ENCODE results near the gene MT1A. TPM values are rescaled to one million over a fixed set of nuclear protein-coding genes. Genes with fewer than 3 reads are reported as not detected.

MT1A gene
- total RNA-seq, 1 donor from 2014 or later, result 62.4 TPM

DNA sequence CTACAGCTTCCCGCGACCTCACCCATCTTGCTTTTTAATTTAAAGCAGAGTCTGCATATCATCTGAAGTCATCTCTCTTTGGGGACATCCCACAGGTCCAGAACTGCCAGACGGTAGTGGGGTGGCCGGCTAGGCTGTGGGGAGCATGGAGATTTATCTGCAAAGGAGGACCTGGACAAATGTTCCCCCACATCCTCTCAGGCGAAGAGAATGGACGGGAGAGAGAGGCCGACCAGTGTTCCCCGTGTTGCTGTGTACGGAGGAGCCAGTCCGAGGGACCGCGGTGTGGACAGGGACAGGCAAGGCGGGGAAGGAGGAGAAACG lies 6.7 kb upstream of the MT1A start:
- no peak for DNase-seq (ENCODE audit: low read depth)
- H3K4me3 ChIP-seq (ENCODE audit: low read depth, low read length), result peak overlapping the region; percentile 60

DNA sequence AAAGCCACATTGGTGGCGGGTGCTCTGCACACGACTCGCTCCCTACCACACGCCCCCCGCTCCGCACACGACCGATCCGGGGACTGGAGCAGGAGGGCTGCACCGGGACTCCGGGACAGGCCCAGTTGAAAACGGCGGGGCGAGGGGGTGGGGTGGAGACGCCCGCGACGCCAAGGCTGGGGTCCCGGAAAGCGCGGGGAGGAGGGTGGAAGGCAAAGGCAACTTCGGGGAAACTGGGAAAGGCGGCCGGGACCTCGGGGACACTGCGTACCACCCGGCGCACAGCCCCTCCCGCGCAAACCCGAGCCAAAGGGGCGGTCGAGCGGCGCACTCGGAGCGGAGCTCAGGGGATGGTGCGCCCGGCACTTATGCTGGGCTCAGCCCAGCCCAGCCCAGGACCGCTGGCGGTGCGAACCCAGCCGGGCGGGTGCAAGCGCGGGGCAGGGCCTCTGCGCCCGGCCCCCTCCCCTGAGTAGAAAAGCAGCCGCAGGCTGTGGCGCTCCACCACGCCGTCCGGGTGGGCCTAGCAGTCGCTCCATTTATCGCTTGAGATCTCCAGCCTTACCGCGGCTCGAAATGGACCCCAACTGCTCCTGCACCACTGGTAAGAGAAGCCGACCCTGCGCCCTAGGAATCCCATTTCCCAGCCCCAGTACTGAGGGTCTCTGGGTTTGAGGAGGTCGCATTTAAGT lies 6.2 kb upstream of the MT1A start, which contains the start of gene MT1M:
Gene MT1M (plus strand): TSS at position 504 of the 692 bp plus-strand sequence. CDS start 73 bp downstream, at position 577.
- H3K4me3 ChIP-seq (ENCODE audit: low read depth, low read length), result peak within 1 kb of the TSS; percentile 60
- no peak for DNase-seq (ENCODE audit: low read depth)
- TF ChIP-seq, protein P1, sequence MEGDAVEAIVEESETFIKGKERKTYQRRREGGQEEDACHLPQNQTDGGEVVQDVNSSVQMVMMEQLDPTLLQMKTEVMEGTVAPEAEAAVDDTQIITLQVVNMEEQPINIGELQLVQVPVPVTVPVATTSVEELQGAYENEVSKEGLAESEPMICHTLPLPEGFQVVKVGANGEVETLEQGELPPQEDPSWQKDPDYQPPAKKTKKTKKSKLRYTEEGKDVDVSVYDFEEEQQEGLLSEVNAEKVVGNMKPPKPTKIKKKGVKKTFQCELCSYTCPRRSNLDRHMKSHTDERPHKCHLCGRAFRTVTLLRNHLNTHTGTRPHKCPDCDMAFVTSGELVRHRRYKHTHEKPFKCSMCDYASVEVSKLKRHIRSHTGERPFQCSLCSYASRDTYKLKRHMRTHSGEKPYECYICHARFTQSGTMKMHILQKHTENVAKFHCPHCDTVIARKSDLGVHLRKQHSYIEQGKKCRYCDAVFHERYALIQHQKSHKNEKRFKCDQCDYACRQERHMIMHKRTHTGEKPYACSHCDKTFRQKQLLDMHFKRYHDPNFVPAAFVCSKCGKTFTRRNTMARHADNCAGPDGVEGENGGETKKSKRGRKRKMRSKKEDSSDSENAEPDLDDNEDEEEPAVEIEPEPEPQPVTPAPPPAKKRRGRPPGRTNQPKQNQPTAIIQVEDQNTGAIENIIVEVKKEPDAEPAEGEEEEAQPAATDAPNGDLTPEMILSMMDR (conservative IDR thresholded peaks at IDR 0.05; ENCODE audit: low read depth, low read length), result no peak

More for the DNA sequence above, 6.7 kb upstream of the MT1A start:
- TF ChIP-seq, protein P1 (conservative IDR thresholded peaks at IDR 0.05; ENCODE audit: low read depth, low read length), result no peak

DNA sequence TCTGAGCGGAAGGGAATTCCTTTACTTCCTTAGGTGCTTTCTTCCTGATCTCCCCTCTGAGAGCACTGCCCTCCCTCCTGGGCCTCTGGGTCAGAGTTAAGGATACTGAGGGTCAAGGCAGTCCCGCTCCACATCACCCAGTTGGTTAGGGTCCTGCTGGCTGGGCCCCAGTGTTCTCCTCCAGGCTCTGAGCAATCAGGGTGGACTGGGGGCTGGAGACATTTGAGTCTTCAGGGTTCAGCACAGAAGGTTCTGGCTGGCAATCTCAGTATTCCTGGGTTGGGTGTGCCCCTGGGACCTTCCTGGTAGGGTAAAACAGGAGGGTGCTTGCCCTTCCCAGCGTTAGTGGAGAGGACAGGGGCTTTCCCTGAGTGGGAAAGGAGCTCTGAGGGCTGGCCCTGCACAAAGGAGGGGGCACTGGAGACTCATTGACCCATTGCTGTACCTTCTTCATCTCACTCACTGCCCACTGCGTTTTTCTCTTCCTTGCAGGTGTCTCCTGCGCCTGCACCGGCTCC lies 5.6 kb upstream of the MT1A start:
- DNase-seq (ENCODE audit: low read depth), result no peak
- TF ChIP-seq, protein P1 (conservative IDR thresholded peaks at IDR 0.05; ENCODE audit: low read depth, low read length), result no peak
- peak overlapping the region; percentile 60 for H3K4me3 ChIP-seq (ENCODE audit: low read depth, low read length)

DNA sequence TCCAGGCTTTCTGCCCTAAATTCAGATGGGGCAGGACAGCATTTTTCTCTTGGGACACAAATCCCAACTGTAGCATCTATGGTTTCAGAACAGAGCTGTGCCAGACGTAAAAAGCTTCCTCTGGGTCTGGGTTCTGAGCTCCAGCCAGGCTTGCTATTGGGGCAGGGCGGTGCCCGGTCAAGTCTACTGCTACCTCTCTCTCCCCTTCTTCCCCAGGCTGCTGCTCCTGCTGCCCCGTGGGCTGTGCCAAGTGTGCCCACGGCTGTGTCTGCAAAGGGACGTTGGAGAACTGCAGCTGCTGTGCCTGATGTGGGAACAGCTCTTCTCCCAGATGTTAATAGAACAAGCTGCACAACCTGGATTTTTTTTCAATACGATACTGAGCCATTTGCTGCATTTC lies 4.9 kb upstream of the MT1A start:
- peak overlapping the region; percentile 60 for H3K4me3 ChIP-seq (ENCODE audit: low read depth, low read length)
- no peak for DNase-seq (ENCODE audit: low read depth)
- TF ChIP-seq, protein P1 (conservative IDR thresholded peaks at IDR 0.05; ENCODE audit: low read depth, low read length), result no peak

DNA sequence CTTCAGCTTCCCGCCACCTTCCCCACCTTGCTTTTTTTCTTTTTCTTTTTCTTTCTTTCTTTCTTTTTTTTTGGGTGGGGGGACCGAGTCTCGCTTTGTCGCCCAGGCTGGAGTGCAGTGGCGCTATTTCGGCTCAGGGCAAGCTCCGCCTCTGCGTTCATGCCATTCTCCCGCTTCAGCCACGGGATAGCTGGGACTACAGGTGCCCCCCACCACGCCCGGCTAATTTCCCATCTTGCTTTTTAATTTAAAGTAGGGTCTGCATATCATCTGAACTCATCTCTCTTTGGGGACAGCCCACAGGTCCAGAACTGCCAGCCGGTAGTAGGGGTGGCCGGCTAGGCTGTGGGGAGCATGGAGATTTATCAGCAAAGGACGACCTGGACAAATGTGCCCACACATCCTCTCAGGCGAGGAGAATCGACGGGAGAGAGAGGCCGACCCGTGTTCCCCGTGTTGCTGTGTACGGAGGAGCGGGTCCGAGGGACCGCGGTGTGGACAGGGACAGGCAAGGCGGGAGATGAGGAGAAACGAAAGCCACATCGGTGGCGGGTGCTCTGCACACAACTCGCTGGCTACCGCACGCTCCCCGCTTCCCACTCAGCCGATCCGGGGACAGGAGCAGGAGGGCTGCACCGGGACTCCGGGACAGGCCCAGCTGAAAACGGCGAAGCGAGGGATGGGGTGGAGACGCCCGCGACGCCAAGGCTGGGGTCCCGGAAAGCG lies 3.6 kb upstream of the MT1A start:
- TF ChIP-seq, protein P1 (conservative IDR thresholded peaks at IDR 0.05; ENCODE audit: low read depth, low read length), result no peak
- no peak overlapping the region for H3K4me3 ChIP-seq (ENCODE audit: low read depth, low read length)

DNA sequence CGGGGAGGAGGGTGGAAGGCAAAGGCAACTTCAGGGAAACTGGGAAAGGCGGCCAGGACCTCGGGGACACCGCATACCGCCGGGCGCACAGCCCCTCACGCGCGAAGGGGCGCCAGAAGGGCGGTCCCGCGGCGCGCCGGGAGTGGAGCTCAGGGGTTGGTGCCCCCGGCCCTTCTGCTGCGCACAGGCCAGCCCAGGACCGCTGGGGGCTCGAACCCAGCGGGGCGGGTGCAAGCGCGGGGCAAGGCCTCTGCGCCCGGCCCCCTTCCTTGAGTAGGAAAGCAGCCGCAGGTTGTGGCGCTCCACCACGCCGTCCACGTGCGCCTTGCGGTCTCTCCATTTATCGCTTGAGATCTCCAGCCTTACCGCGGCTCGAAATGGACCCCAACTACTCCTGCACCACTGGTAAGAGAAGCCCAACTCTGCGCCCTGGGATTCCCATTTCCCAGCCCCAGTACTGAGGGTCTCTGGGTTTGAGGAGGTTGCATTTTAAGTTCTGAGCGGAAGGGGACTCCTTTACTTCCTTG lies 3.0 kb upstream of the MT1A start:
- DNase-seq (ENCODE audit: low read depth), result no peak
- TF ChIP-seq, protein P1 (conservative IDR thresholded peaks at IDR 0.05; ENCODE audit: low read depth, low read length), result no peak
- no peak overlapping the region for H3K4me3 ChIP-seq (ENCODE audit: low read depth, low read length)

More for the DNA sequence above, 3.6 kb upstream of the MT1A start:
- no peak for DNase-seq (ENCODE audit: low read depth)

All from epithelial cell of proximal tubule (primary cell).